Right lobe of liver (tissue), 4 donors: ENCODE measurements around the gene CD58.

ENCODE experiments used
- CTCF ChIP-seq, 4 donors: fragments of 200-600 bp in 3 of 4; fragments of 450-650 bp in 1 of 4; IDR thresholded peaks; one replicate each; pipeline versions ENCODE4 v1.5.1 to v1.8.0; 2016 to 2022; ENCODE audit warnings: antibody characterized with exemption in 4 of 4, mild to moderate bottlenecking in 2 of 4
- POLR2A ChIP-seq: fragments of 450-650 bp; IDR thresholded peaks from one replicate; pipeline ENCODE4 v1.6.1; 2017; ENCODE audit warnings: antibody characterized with exemption, mild to moderate bottlenecking
- donor health status: DM: no; HTN: no; CAD: no.
- donor health status: DM: no; HTN: no; CAD: no.
- donor health status: DM: no; HTN: yes; CAD: no.

- TF ChIP-seq CTCF (IDR thresholded peaks at IDR 0.05), result no peak
- no peak for TF ChIP-seq POLR2A
These were observed 32.9 kb downstream of the CD58 start for GRCh38 chr1:116537898-116538297.
